ENCODE results near the gene SPAG17.
"Not testable (repeated sequence)": the region's sequence is repeated elsewhere in the genome, so short reads cannot be mapped to it uniquely, and the experiment has no call there.

SPAG17 gene

GRCh38 chr1:117952386-117952785 lies 232.6 kb downstream of the SPAG17 start:
- H3K27ac ChIP-seq (ENCODE audit: low read depth, low read length, severe bottlenecking): no peak overlapping the region
- H3K9me3 ChIP-seq (ENCODE audit: control insufficient read depth, low read length): no peaks in the 10 kb centered on the region
- H3K36me3 ChIP-seq (ENCODE audit: control insufficient read depth, insufficient read depth, low read length): peaks cover 73% of the 10 kb centered on the region
- no peaks in the 10 kb centered on the region for H3K4me1 ChIP-seq (ENCODE audit: control insufficient read depth, insufficient read depth, low read length, poor library complexity, severe bottlenecking)
- 83 to 100% methylated on average over 1 of the region's 1 CpG for WGBS, 2 experiments (ENCODE audit: insufficient coverage in 2 of 2)
- no peak overlapping the region for H3K4me3 ChIP-seq (ENCODE audit: extremely low read depth, insufficient read depth, low read length, poor library complexity, severe bottlenecking)

DNA sequence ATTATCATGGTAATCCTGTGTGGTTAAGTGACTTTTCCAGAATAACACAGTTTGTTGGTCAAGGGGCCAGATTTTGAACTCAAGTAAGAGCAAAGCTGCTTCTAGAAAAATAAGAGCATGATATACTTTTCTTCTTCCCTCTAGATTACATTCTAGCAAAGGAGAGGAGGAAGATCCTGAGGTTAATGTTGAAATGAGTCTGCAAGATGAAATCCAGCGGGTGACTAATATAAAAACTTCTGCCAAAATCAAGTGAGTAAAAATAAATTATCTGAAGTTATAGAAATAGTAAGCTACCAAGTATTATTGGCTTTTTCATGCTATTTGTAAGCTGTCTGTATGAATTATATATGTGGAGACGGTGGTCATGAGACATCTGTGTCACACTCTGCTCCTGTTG lies 242.7 kb downstream of the SPAG17 start:
- no peaks in the 10 kb centered on the region for H3K9me3 ChIP-seq (ENCODE audit: control insufficient read depth, low read length)
- peaks cover 88% of the 10 kb centered on the region for H3K36me3 ChIP-seq (ENCODE audit: control insufficient read depth, insufficient read depth, low read length)
- H3K4me1 ChIP-seq (ENCODE audit: control insufficient read depth, insufficient read depth, low read length, poor library complexity, severe bottlenecking): no peaks in the 10 kb centered on the region
- H3K27ac ChIP-seq (ENCODE audit: low read depth, low read length, severe bottlenecking): no peak overlapping the region
- H3K4me3 ChIP-seq (ENCODE audit: extremely low read depth, insufficient read depth, low read length, poor library complexity, severe bottlenecking): no peak overlapping the region
- WGBS, 2 experiments (ENCODE audit: insufficient coverage in 2 of 2): 100% methylated on average over 1 of the region's 2 CpGs; no CpG with 5 or more reads in 1 of the 2 experiments

GRCh38 chr1:117933769-117934168 lies 251.3 kb downstream of the SPAG17 start:
- Histone ChIP-seq H3K9me3 (ENCODE audit: control insufficient read depth, low read length) (no peaks in the 10 kb centered on the region), H3K4me1 (ENCODE audit: control insufficient read depth, insufficient read depth, low read length, poor library complexity, severe bottlenecking) (peaks cover 7% of the 10 kb centered on the region), H3K27ac (ENCODE audit: low read depth, low read length, severe bottlenecking) (no peak overlapping the region), H3K36me3 (ENCODE audit: control insufficient read depth, insufficient read depth, low read length) (peaks cover 44% of the 10 kb centered on the region), H3K4me3 (ENCODE audit: extremely low read depth, insufficient read depth, low read length, poor library complexity, severe bottlenecking) (no peak overlapping the region)
- 100% methylated on average over 1 of the region's 2 CpGs; no CpG with 5 or more reads in 1 of the 2 experiments for WGBS, 2 experiments (ENCODE audit: insufficient coverage in 2 of 2)

DNA sequence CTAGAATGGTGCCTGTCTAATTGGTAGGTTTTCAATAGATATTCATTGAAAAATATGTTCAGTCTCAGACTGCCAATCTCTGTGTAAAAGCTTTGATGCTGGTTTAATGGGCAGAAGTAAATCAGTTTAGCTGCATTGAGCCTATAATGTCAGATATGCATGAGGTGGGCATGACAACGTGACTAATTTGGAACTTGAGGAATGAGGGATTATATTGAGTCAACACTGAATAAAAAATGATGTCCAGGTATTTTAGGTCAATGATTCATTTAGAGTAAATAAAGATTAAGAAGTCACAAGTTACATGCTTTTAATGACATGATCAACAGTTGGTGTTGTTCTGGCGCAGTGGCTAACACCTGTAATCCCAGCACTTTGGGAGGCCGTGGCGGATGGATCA lies 252.5 kb downstream of the SPAG17 start:
- WGBS, 2 experiments (ENCODE audit: insufficient coverage in 2 of 2): 83 to 94% methylated on average over 4 of the region's 4 CpGs
- Histone ChIP-seq H3K4me3 (ENCODE audit: extremely low read depth, insufficient read depth, low read length, poor library complexity, severe bottlenecking) (no peak overlapping the region), H3K36me3 (ENCODE audit: control insufficient read depth, insufficient read depth, low read length) (peaks cover 34% of the 10 kb centered on the region), H3K9me3 (ENCODE audit: control insufficient read depth, low read length) (no peaks in the 10 kb centered on the region), H3K27ac (ENCODE audit: low read depth, low read length, severe bottlenecking) (no peak overlapping the region), H3K4me1 (ENCODE audit: control insufficient read depth, insufficient read depth, low read length, poor library complexity, severe bottlenecking) (peaks cover 7% of the 10 kb centered on the region)

DNA sequence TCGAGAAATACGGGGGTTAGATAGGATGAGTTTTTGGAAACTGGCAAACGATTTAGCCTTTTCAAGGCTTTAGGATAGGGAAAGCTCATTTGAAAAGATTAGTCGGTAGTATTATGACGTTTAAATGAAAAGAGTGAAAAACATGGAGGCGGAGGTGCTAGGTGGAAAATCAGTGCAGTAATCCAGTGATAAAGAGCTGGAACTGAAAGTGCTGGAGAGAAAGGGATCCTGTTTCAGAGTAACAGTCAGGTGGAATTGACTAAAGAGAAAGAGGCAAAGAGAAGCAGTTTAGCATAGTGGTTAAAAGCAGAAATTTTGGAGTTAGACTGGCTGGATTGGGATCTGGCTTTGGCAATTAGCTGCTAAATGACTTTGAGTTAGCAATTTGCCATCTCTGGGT lies 254.5 kb downstream of the SPAG17 start:
- Histone ChIP-seq H3K9me3 (ENCODE audit: control insufficient read depth, low read length) (no peaks in the 10 kb centered on the region), H3K4me3 (ENCODE audit: extremely low read depth, insufficient read depth, low read length, poor library complexity, severe bottlenecking) (peak overlapping the region; percentile 93), H3K27ac (ENCODE audit: low read depth, low read length, severe bottlenecking) (no peak overlapping the region), H3K4me1 (ENCODE audit: control insufficient read depth, insufficient read depth, low read length, poor library complexity, severe bottlenecking) (peaks cover 7% of the 10 kb centered on the region), H3K36me3 (ENCODE audit: control insufficient read depth, insufficient read depth, low read length) (peaks cover 21% of the 10 kb centered on the region)
- 6 to 10% methylated on average over 6 of the region's 6 CpGs for WGBS, 2 experiments (ENCODE audit: insufficient coverage in 2 of 2)

- peaks cover 21% of the 10 kb centered on the region for H3K36me3 ChIP-seq (ENCODE audit: control insufficient read depth, insufficient read depth, low read length)
- H3K4me3 ChIP-seq (ENCODE audit: extremely low read depth, insufficient read depth, low read length, poor library complexity, severe bottlenecking): peak overlapping the region; percentile 93
- WGBS, 2 experiments (ENCODE audit: insufficient coverage in 2 of 2): 2% methylated on average over 12 of the region's 12 CpGs
- peak overlapping the region; percentile 79 for H3K27ac ChIP-seq (ENCODE audit: low read depth, low read length, severe bottlenecking)
- H3K4me1 ChIP-seq (ENCODE audit: control insufficient read depth, insufficient read depth, low read length, poor library complexity, severe bottlenecking): peaks cover 7% of the 10 kb centered on the region
- no peaks in the 10 kb centered on the region for H3K9me3 ChIP-seq (ENCODE audit: control insufficient read depth, low read length)
Observed at GRCh38 chr1:117930173-117930447, 254.9 kb downstream of the SPAG17 start.

- Histone ChIP-seq H3K9me3 (ENCODE audit: control insufficient read depth, low read length) (no peaks in the 10 kb centered on the region), H3K27ac (ENCODE audit: low read depth, low read length, severe bottlenecking) (peak within 1 kb of the TSS; percentile 79), H3K4me1 (ENCODE audit: control insufficient read depth, insufficient read depth, low read length, poor library complexity, severe bottlenecking) (peaks cover 7% of the 10 kb centered on the region), H3K36me3 (ENCODE audit: control insufficient read depth, insufficient read depth, low read length) (peaks cover 19% of the 10 kb centered on the region), H3K4me3 (ENCODE audit: extremely low read depth, insufficient read depth, low read length, poor library complexity, severe bottlenecking) (peak within 1 kb of the TSS; percentile 93)
- 0% methylated on average over 51 to 52 of the region's 64 CpGs for WGBS, 2 experiments (ENCODE audit: insufficient coverage in 2 of 2)
Observed at GRCh38 chr1:117929343-117930172, 255.5 kb downstream of the SPAG17 start, which contains the start of the genes GDAP2 and WDR3. Gene GDAP2 (minus strand): TSS chr1:117929621. CDS start chr1:117920357, 9,264 bp downstream. Gene WDR3 (plus strand): TSS chr1:117929739. CDS start chr1:117933320, 3,581 bp downstream.

DNA sequence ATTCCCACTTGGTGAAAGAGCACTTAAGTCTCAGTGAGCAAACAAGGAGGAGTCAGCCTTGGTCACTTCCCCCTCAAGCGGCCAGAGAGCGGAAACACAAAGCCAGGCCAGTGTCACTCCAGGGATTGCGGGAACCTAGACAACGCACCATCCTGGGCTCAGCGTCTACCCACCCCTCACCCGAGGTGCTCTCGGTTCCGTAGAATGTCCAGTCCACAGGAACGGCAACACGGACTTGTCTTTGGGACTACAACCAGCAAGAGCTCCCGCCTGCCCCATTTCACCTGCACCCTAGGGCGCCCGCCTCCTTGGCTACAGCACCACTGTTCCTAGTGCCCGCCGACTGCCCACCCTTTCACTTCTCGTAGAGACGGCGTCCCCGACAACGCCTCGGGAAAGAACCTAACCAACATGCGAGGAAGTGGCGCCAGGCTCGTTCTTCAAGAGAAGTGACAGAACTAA lies 256.1 kb downstream of the SPAG17 start:
- peaks cover 7% of the 10 kb centered on the region for H3K4me1 ChIP-seq (ENCODE audit: control insufficient read depth, insufficient read depth, low read length, poor library complexity, severe bottlenecking)
- H3K36me3 ChIP-seq (ENCODE audit: control insufficient read depth, insufficient read depth, low read length): peaks cover 20% of the 10 kb centered on the region
- 0 to 4% methylated on average over 10 to 20 of the region's 24 CpGs for WGBS, 2 experiments (ENCODE audit: insufficient coverage in 2 of 2)
- peak overlapping the region; percentile 79 for H3K27ac ChIP-seq (ENCODE audit: low read depth, low read length, severe bottlenecking)
- H3K4me3 ChIP-seq (ENCODE audit: extremely low read depth, insufficient read depth, low read length, poor library complexity, severe bottlenecking): peak overlapping the region; percentile 93
- H3K9me3 ChIP-seq (ENCODE audit: control insufficient read depth, low read length): no peaks in the 10 kb centered on the region

DNA sequence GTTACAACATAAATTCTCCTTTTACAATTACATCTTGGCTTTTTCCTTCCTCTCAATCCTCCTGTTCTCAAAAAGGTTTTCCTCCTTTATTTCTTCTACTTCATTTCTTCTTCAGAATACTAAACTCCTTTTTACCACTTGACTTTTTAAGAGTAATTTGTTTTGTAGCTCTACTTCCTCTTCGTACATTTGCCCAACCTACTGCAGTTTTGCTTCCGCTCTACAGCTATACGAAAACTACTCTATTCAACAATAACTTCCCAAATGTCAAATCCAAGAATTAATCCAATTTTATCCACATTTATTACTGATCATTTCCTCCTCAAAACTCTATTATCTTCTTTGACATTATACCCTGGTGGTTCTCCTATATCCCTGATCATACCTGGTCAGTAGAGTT lies 259.0 kb downstream of the SPAG17 start:
- Histone ChIP-seq H3K36me3 (ENCODE audit: control insufficient read depth, insufficient read depth, low read length) (peaks cover 7% of the 10 kb centered on the region), H3K9me3 (ENCODE audit: control insufficient read depth, low read length) (no peaks in the 10 kb centered on the region), H3K27ac (ENCODE audit: low read depth, low read length, severe bottlenecking) (no peak overlapping the region), H3K4me3 (ENCODE audit: extremely low read depth, insufficient read depth, low read length, poor library complexity, severe bottlenecking) (no peak overlapping the region), H3K4me1 (ENCODE audit: control insufficient read depth, insufficient read depth, low read length, poor library complexity, severe bottlenecking) (peaks cover 6% of the 10 kb centered on the region)
- WGBS, 2 experiments (ENCODE audit: insufficient coverage in 2 of 2): 80 to 95% methylated on average over 1 to 3 of the region's 3 CpGs

GRCh38 chr1:117922717-117923116 lies 262.3 kb downstream of the SPAG17 start:
- WGBS, 2 experiments (ENCODE audit: insufficient coverage in 2 of 2): 93 to 97% methylated on average over 3 to 6 of the region's 7 CpGs

DNA sequence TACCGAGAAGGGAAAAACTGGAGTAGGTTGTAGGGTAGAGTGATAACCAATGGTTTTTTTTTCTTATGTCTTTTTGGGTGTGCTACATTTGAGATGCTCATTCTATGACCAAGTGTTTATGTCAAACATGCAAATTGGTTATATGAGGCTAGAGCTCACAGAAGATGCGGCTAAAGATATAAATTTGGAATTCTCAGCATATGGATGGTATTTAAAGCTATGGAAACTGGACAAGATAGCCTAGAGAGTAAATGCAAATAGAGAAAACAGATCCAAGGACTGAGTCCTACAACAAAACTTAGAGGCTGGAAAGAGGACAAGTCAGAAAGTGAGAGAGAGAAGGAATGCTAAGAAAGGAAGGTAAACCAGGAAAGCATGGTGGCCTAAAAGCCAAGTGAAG lies 263.0 kb downstream of the SPAG17 start:
- H3K4me1 ChIP-seq (ENCODE audit: control insufficient read depth, insufficient read depth, low read length, poor library complexity, severe bottlenecking): no peaks in the 10 kb centered on the region
- no peaks in the 10 kb centered on the region for H3K9me3 ChIP-seq (ENCODE audit: control insufficient read depth, low read length)
- no peak overlapping the region for H3K4me3 ChIP-seq (ENCODE audit: extremely low read depth, insufficient read depth, low read length, poor library complexity, severe bottlenecking)
- 93 to 94% methylated on average over 2 of the region's 2 CpGs for WGBS, 2 experiments (ENCODE audit: insufficient coverage in 2 of 2)
- H3K36me3 ChIP-seq (ENCODE audit: control insufficient read depth, insufficient read depth, low read length): peaks cover 28% of the 10 kb centered on the region
- H3K27ac ChIP-seq (ENCODE audit: low read depth, low read length, severe bottlenecking): no peak overlapping the region

More at GRCh38 chr1:117922717-117923116, 262.3 kb downstream of the SPAG17 start:
- H3K4me1 ChIP-seq (ENCODE audit: control insufficient read depth, insufficient read depth, low read length, poor library complexity, severe bottlenecking); H3K9me3 ChIP-seq (ENCODE audit: control insufficient read depth, low read length); H3K27ac ChIP-seq (ENCODE audit: low read depth, low read length, severe bottlenecking); H3K4me3 ChIP-seq (ENCODE audit: extremely low read depth, insufficient read depth, low read length, poor library complexity, severe bottlenecking): not testable (repeated sequence)
- peaks cover 28% of the 10 kb centered on the region for H3K36me3 ChIP-seq (ENCODE audit: control insufficient read depth, insufficient read depth, low read length)

Measured in mesodermal cell (in vitro differentiated cells).